C4-2B (cell line): ENCODE results near the gene RACK1.

ENCODE experiments used
- CTCF ChIP-seq: fragments of 450-650 bp; conservative IDR thresholded peaks from 2 replicates; pipeline ENCODE4 v1.5.1; 2017; ENCODE audit warnings: mild to moderate bottlenecking
- ZFX ChIP-seq: fragments of 450-650 bp; IDR thresholded peaks from 2 replicates; pipeline ENCODE4 v1.6.1; 2017

- TF ChIP-seq CTCF: no peak
- no peak for TF ChIP-seq ZFX
These were observed 19.9 kb upstream of the RACK1 start for GRCh38 chr5:181263633-181264032.
